Measurements from ENCODE around the gene ZNF699.
"Not testable (repeated sequence)": the region's sequence is repeated elsewhere in the genome, so short reads cannot be mapped to it uniquely, and the experiment has no call there.

The ZNF699 gene

DNA sequence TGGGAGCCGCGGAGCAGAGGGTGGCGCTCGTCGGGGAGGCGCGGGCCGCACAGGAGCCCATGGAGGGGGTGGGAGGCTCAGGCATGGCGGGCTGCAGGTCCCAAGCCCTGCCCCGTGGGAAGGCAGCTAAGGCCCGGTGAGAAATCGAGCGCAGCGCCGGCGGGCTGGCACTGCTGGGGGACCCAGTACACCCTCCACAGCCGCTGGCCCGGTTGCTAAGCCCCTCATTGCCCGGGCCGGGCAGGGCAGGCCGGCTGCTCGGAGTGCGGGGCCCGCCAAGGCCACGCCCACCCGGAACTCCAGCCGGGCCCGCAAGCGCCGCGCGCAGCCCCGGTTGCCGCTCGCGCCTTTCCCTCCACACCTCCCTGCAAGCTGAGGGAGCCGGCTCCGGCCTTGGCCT lies 26.2 kb downstream of the ZNF699 start:
- not testable (repeated sequence) for DNase-seq

DNA sequence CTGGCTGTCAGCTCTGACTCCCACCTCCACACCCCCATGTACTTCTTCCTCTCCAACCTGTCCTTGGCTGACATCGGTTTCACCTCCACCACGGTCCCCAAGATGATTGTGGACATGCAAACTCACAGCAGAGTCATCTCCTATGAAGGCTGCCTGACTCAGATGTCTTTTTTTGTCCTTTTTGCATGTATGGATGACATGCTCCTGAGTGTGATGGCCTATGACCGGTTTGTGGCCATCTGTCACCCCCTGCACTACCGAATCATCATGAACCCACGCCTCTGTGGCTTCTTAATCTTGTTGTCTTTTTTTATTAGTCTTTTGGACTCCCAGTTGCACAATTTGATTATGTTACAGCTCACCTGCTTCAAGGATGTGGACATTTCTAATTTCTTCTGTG lies 58.4 kb downstream of the ZNF699 start:
- no peak for DNase-seq

GRCh38 chr19:9250630-9251029 lies 59.0 kb downstream of the ZNF699 start, which contains the start of gene OR7E24:
TSS of gene OR7E24 (plus strand) at chr19:9250930. CDS start at chr19:9251044, 114 bp downstream.
- no peak for DNase-seq
